ENCODE results near the gene FANCM. TPM values are rescaled to one million over a fixed set of nuclear protein-coding genes. Genes with fewer than 3 reads are reported as not detected.

FANCM gene
- total and polyA plus RNA-seq, 2 donors (not counting 3 experiments of a cell fraction or from before 2014, with no cell fraction given): 2.2 to 13.7 TPM

DNA sequence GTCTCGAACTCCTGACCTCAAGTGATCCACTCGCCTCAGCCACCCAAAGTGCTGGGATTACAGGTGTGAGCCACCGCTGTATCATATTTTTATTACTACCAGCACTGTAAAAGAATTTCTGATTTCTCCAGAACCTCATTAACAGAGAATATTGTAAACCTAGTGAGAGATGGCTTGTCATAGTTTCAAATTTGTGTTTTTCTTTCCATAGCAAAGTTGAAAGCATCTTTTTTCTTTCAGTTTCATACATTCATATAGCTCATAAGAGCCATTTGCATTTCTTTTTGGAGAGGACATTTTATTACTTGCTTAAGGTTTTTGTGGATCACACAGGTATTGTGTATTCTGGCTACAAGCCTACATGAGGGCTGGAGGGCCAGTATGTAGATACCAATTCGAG lies 59.2 kb downstream of the FANCM start:
- Histone ChIP-seq H3K4me1 (ENCODE audit: control insufficient read depth, extremely low read depth, insufficient read depth, low read length) (no peaks in the 10 kb centered on the region), H2AFZ (ENCODE audit: low read depth, low read length) (no peak overlapping the region), H3K79me2 (ENCODE audit: control insufficient read depth, insufficient read depth, low read length) (peaks cover 1% of the 10 kb centered on the region), H4K20me1 (replicated peaks; ENCODE audit: control insufficient read depth, extremely low read depth, insufficient read depth, low read length) (no peaks in the 10 kb centered on the region), H3K9me3 (replicated peaks; ENCODE audit: control insufficient read depth, insufficient read depth, low read length) (no peaks in the 10 kb centered on the region), H3K4me3 (replicated peaks in 1 of 3; ENCODE audit: insufficient read depth in 1 of 3, low read depth in 1 of 3, low read length in 3 of 3) (no peak overlapping the region), H3K27ac (ENCODE audit: insufficient read depth, low read depth, low read length) (no peak overlapping the region), H3K27me3 (ENCODE audit: control insufficient read depth in 2 of 2, insufficient read depth in 2 of 2, low read length in 2 of 2) (no peaks in the 10 kb centered on the region), H3K4me2 (ENCODE audit: insufficient read depth, low read length) (no peak overlapping the region), H3K9me1 (replicated peaks; ENCODE audit: control insufficient read depth, extremely low read depth, insufficient read depth, low read length) (no peaks in the 10 kb centered on the region), H3K9ac (replicated peaks; ENCODE audit: extremely low read depth, insufficient read depth, low read length) (no peak overlapping the region), H3K36me3 (ENCODE audit: control insufficient read depth in 2 of 2, extremely low read depth in 1 of 2, insufficient read depth in 2 of 2, low read length in 2 of 2) (no peaks in the 10 kb centered on the region)
- POLR2A ChIA-PET: no interaction called here
- dilution Hi-C loops (cut with MboI; ENCODE audit: extremely low pct_ligation_motif_present, low sequenced_read_pairs): no loop called here
- DNase-seq (ENCODE audit: low read depth, low spot score): no peak
- CTCF ChIA-PET: interaction anchor here (0.5 kb wide), 1 partner anchor 11 kb away, joined by 4 read pairs; no protein-coding TSS in a partner anchor
- intact Hi-C loops (cut with micrococcal nuclease): no loop called here
- TF ChIP-seq FOS (IDR thresholded peaks at IDR 0.05; ENCODE audit: borderline replicate concordance, insufficient read depth, low read length) (no peak), EZH2 (IDR thresholded peaks at IDR 0.05; ENCODE audit: borderline replicate concordance, low read depth, low read length, severe bottlenecking) (no peak), GATA2 (IDR thresholded peaks at IDR 0.05; ENCODE audit: insufficient read depth, insufficient read length, low read depth, low read length) (no peak), MYC (IDR thresholded peaks at IDR 0.05; ENCODE audit: low read depth, low read length) (no peak), POLR2A (IDR thresholded peaks at IDR 0.05; ENCODE audit: low read depth, low read length) (no peak), POLR2AphosphoS5 (IDR thresholded peaks at IDR 0.05; ENCODE audit: insufficient read depth, low read depth, low read length) (no peak), JUN (IDR thresholded peaks at IDR 0.05; ENCODE audit: borderline replicate concordance, insufficient read depth, insufficient read length, low read depth) (no peak)
- TF ChIP-seq, protein P1, sequence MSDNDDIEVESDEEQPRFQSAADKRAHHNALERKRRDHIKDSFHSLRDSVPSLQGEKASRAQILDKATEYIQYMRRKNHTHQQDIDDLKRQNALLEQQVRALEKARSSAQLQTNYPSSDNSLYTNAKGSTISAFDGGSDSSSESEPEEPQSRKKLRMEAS (IDR thresholded peaks at IDR 0.05; ENCODE audit: insufficient read depth, insufficient read length): no peak
- TF ChIP-seq, protein P2, sequence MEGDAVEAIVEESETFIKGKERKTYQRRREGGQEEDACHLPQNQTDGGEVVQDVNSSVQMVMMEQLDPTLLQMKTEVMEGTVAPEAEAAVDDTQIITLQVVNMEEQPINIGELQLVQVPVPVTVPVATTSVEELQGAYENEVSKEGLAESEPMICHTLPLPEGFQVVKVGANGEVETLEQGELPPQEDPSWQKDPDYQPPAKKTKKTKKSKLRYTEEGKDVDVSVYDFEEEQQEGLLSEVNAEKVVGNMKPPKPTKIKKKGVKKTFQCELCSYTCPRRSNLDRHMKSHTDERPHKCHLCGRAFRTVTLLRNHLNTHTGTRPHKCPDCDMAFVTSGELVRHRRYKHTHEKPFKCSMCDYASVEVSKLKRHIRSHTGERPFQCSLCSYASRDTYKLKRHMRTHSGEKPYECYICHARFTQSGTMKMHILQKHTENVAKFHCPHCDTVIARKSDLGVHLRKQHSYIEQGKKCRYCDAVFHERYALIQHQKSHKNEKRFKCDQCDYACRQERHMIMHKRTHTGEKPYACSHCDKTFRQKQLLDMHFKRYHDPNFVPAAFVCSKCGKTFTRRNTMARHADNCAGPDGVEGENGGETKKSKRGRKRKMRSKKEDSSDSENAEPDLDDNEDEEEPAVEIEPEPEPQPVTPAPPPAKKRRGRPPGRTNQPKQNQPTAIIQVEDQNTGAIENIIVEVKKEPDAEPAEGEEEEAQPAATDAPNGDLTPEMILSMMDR (IDR thresholded peaks at IDR 0.05; ENCODE audit: extremely low read depth in 1 of 2, insufficient read depth in 1 of 2, low read depth in 1 of 2, low read length in 2 of 2): no peak
- no TSS peak for BruUV-seq (replicated peaks)
- no peak for FAIRE-seq
